SK-N-MC (cell line): ENCODE measurements around the gene VWDE.
"Not testable (repeated sequence)": the region's sequence is repeated elsewhere in the genome, so short reads cannot be mapped to it uniquely, and the experiment has no call there.

Experiments used
- DNase-seq: peaks from one replicate; pipeline ENCODE4 v3.0.0-alpha.2; 2011; ENCODE audit warnings: low read depth, low spot score
- H3K27ac ChIP-seq: fragments of 200-600 bp; sonication (generic); 2 replicates; pipeline ENCODE4 v1.5.1; 2016; ENCODE audit warnings: mixed run types
- H3K36me3 ChIP-seq: fragments of 200-600 bp; sonication (generic); 2 replicates; pipeline ENCODE4 v1.6.1; 2017; ENCODE audit warnings: antibody characterized with exemption, low read length, mixed read lengths; ENCODE audit not compliant: insufficient read depth
- H3K4me3 ChIP-seq: fragments of 200-600 bp; sonication (generic); 2 replicates; pipeline ENCODE4 v1.5.1; 2016
- H3K9ac ChIP-seq: fragments of 200-600 bp; sonication (generic); 2 replicates; pipeline ENCODE4 v1.8.0; 2017; ENCODE audit warnings: mixed run types, mixed read lengths; ENCODE audit not compliant: insufficient read length
- H3K9me3 ChIP-seq: fragments of 200-600 bp; sonication (generic); 2 replicates; pipeline ENCODE4 v1.6.1; 2017; ENCODE audit warnings: low read depth, mild to moderate bottlenecking, antibody characterized with exemption, low read length, moderate library complexity, mixed read lengths
- EZH2 ChIP-seq: fragments of 200-600 bp; sonication (generic); IDR thresholded peaks from one replicate; pipeline ENCODE4 v1.6.1; 2017; ENCODE audit warnings: antibody characterized with exemption
- FOXP2 ChIP-seq: optimal IDR thresholded peaks from 2 replicates; pipeline ENCODE3; 2011; ENCODE audit warnings: mild to moderate bottlenecking, moderate library complexity; ENCODE audit not compliant: insufficient read depth; ENCODE audit errors: extremely low read length, control extremely low read depth
- POLR2AphosphoS5 ChIP-seq: IDR thresholded peaks from 2 replicates; pipeline ENCODE4 v1.6.1; 2012; ENCODE audit warnings: mild to moderate bottlenecking, low read depth, low read length, borderline replicate concordance

The VWDE gene

DNA sequence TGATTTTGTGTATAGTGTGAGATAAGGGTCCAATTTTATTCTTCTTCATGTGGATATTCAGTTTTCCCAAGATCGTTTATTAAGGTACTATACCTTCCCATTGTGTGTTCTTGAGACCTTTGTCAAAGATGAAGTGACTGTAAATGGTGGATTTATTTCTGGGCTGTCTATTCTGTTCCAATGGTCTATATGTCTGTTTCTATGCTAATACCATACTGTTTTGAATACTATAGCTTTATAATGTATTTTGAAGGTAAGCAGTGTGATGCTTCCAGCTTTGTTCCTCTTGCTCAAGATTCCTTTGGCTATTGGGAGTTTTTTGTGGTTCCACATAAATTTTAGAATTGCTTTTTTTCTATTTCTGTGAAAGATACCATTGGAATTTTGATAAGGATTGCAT lies 8.7 kb upstream of the VWDE start:
- no peak for TF ChIP-seq POLR2AphosphoS5
- H3K36me3 ChIP-seq = no peaks in the 10 kb centered on the region
- H3K27ac ChIP-seq = no peak overlapping the region
- no peak overlapping the region for H3K4me3 ChIP-seq
- no peak for DNase-seq
- no peak overlapping the region for H3K9ac ChIP-seq
- H3K9me3 ChIP-seq = no peaks in the 10 kb centered on the region

DNA sequence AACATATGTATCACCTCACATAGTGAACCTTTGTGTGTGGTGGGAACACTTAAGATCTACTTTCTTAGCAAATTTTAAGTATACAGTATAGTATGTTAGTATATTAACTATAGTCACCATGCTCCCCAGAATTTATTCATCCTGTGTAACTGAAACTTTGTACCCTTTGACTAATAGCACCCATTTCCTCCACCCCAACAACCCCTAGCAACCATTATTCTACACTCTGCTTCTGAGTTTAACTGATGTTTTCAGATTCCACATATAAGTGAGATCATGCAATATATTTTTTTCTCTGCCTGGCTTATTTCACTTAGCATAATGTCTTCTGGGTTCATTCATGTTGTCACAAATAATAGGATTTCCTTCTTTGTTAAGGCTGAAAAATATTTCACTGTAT lies 6.9 kb upstream of the VWDE start:
- Histone ChIP-seq H3K27ac (no peak overlapping the region), H3K36me3 (no peaks in the 10 kb centered on the region)
- no peak for TF ChIP-seq POLR2AphosphoS5
- no peak for TF ChIP-seq FOXP2
- TF ChIP-seq EZH2 = no peak

GRCh38 chr7:12409097-12409711 lies 5.5 kb upstream of the VWDE start:
- H3K4me3 ChIP-seq = no peak overlapping the region
- no peak overlapping the region for H3K9ac ChIP-seq
- no peak for TF ChIP-seq FOXP2
- TF ChIP-seq POLR2AphosphoS5 = no peak
- TF ChIP-seq EZH2 = no peak
- no peak overlapping the region for H3K27ac ChIP-seq
- DNase-seq = no peak
- no peaks in the 10 kb centered on the region for H3K36me3 ChIP-seq
- no peaks in the 10 kb centered on the region for H3K9me3 ChIP-seq

More for the DNA sequence above, 6.9 kb upstream of the VWDE start:
- Histone ChIP-seq H3K9me3 (no peaks in the 10 kb centered on the region), H3K9ac (no peak overlapping the region), H3K4me3 (no peak overlapping the region)
- DNase-seq = no peak

DNA sequence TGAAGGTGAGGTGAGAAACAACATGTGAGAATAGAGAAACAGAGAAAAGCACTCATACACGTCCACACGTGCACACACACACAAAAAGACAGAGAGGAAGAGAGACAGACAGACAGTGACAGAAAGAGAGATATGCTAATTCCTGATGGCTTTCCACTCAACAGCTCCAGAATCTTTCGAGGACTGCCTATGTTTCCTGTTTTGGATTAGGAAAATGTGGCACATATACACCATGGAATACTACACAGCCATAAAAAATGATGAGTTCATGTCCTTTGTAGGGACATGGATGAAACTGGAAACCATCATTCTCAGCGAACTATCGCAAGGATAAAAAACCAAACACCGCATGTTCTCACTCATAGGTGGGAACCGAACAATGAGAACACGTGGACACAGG lies 4.0 kb upstream of the VWDE start:
- not testable (repeated sequence) for DNase-seq, H3K36me3 ChIP-seq, H3K4me3 ChIP-seq, H3K9me3 ChIP-seq, H3K27ac ChIP-seq, H3K9ac ChIP-seq

DNA sequence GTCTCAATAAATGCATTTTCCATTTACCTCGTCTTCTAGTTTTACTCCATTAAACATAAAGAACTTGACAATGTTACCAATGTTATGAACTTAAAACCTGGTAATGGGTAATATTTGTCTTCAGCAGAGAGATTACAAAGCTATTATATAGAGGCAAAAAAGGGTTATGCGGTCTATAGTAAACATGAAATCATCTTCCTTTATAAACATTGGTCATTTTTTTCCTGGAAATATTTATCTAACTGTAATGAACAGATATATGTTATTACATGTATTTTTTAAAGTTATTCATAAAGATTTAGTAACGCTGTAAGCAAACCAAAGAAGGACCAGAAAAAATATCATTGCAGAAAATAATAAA lies 1.3 kb downstream of the VWDE start:
- no peaks in the 10 kb centered on the region for H3K9me3 ChIP-seq
- H3K27ac ChIP-seq = no peak overlapping the region
- no peaks in the 10 kb centered on the region for H3K36me3 ChIP-seq
- H3K9ac ChIP-seq = no peak overlapping the region
- TF ChIP-seq FOXP2 = no peak
- no peak for TF ChIP-seq EZH2
- no peak for TF ChIP-seq POLR2AphosphoS5
- DNase-seq = no peak
- H3K4me3 ChIP-seq = no peak overlapping the region

GRCh38 chr7:12401538-12402364 lies 1.9 kb downstream of the VWDE start:
- no peak for DNase-seq
- Histone ChIP-seq H3K9ac (no peak overlapping the region), H3K4me3 (no peak overlapping the region), H3K9me3 (no peaks in the 10 kb centered on the region), H3K36me3 (no peaks in the 10 kb centered on the region), H3K27ac (no peak overlapping the region)
- no peak for TF ChIP-seq FOXP2
- no peak for TF ChIP-seq EZH2
- no peak for TF ChIP-seq POLR2AphosphoS5

DNA sequence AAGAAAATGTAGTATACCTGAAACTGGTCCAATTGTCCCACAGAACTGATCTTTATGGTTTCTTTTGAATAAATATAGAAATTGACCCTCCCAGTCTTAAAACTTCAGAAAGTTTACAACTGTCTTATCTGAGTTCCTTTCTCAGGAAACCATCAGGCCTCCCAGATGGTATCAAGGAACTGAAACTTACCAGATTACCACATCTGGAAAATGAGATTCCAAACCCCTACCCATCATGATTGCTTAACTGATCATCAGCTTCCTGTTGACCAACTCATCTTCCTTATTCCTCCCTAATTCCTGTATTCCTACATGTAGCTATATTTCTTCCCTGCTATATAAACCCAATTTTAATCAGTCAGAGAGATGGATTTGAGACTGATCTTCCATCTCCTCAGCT lies 5.5 kb downstream of the VWDE start:
- Histone ChIP-seq H3K36me3 (no peaks in the 10 kb centered on the region), H3K9me3 (no peaks in the 10 kb centered on the region), H3K27ac (no peak overlapping the region), H3K4me3 (no peak overlapping the region), H3K9ac (no peak overlapping the region)
- DNase-seq = no peak
- TF ChIP-seq POLR2AphosphoS5 (no peak), EZH2 (no peak)

DNA sequence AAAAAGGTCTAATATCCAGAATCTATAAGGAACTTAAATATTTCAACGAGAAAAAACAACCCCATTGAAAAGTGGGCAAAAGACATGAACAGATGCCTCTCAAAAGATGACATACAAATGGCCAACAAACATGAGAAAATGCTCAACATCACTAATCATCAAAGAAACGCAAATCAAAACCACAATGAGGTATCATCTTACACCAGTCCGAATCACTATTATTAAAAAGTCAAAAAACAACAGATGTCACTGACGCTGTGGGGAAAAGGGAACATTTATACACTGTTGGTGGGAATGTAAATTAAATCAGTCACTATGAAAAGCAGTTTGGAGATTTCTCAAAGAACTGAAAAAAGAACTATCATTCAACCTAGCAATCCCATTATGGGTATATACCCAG lies 6.0 kb downstream of the VWDE start:
- Histone ChIP-seq H3K27ac (no peak overlapping the region), H3K36me3 (no peaks in the 10 kb centered on the region), H3K9me3 (no peaks in the 10 kb centered on the region), H3K4me3 (no peak overlapping the region), H3K9ac (no peak overlapping the region)
- no peak for DNase-seq
- TF ChIP-seq POLR2AphosphoS5 = no peak
- TF ChIP-seq FOXP2 = no peak
- no peak for TF ChIP-seq EZH2

- not testable (repeated sequence) for DNase-seq, H3K36me3 ChIP-seq, H3K4me3 ChIP-seq, H3K9ac ChIP-seq, H3K27ac ChIP-seq, H3K9me3 ChIP-seq
Measured at GRCh38 chr7:12396670-12397069, 7.0 kb downstream of the VWDE start.
